Erythroblast (primary cell): Measurements from ENCODE around the gene TMEM80.

Experiments used
- GATA1 ChIP-seq: IDR thresholded peaks from 2 replicates; pipeline ENCODE4 v1.6.1; 2011; ENCODE audit warnings: low read depth, mild to moderate bottlenecking, control low read depth, low read length, moderate library complexity
- POLR2A ChIP-seq: IDR thresholded peaks from 2 replicates; pipeline ENCODE4 v1.6.1; 2011; ENCODE audit warnings: mild to moderate bottlenecking, low read length

DNA sequence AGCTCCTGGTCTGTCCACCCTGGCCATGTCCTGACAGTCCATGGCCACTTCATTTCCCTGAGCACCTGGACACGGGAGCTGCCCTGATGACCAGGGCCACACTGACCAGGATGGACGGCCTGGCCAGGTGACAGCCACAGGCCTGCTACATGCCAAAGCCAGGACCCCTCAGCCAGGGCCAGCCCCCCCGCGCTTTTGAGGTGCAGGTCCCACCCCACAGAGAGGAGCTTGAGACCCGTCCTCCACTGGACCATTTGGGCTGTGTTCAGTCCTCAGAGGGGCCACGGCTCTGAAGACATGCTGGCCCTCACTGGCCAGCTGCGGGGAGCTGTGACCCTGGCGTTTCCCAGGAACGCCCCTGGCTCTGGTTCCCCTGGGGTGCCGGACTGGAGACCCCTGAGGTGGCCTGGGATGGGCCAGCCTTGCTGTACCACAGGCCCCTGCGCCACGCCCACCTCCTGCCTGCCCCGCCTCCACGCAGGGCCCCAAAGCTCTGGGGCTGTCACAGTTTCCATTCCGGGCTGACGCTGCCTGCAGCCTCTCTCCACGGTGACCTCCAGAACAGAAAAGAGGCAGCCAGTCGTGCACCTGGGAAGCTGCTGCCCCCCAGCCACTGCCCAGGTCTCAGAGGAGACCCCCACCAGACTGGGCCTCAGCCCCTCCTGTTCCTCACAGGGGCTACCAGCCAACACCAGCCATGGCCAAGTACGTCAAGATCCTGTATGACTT, 28.6 kb downstream of the TMEM80 start:
- no peak for TF ChIP-seq POLR2A
- no peak for TF ChIP-seq GATA1
